ENCODE results near the gene ATRNL1.

ATRNL1 gene

GRCh38 chr10:115932099-115932498, 838.9 kb downstream of the ATRNL1 start:
- no peak for DNase-seq

- DNase-seq = no peak
Measured at GRCh38 chr10:115933098-115933497, 839.9 kb downstream of the ATRNL1 start.

GRCh38 chr10:115935731-115936130, 842.6 kb downstream of the ATRNL1 start:
- DNase-seq = no peak

GRCh38 chr10:115936926-115937767, 844.0 kb downstream of the ATRNL1 start:
- no peak for DNase-seq

GRCh38 chr10:115937768-115938056, 844.5 kb downstream of the ATRNL1 start:
- DNase-seq = no peak

- DNase-seq = no peak
Measured at GRCh38 chr10:115939101-115939854, 846.1 kb downstream of the ATRNL1 start.

GRCh38 chr10:115941361-115941771, 848.2 kb downstream of the ATRNL1 start:
- no peak for DNase-seq

GRCh38 chr10:115942101-115942500, 848.9 kb downstream of the ATRNL1 start:
- no peak for DNase-seq

- DNase-seq = no peak
Measured at GRCh38 chr10:115944538-115944937, 851.4 kb downstream of the ATRNL1 start.

GRCh38 chr10:115945701-115946445, 852.7 kb downstream of the ATRNL1 start:
- DNase-seq = no peak

GRCh38 chr10:115947104-115947503, 853.9 kb downstream of the ATRNL1 start:
- no peak for DNase-seq

- no peak for DNase-seq
Measured at GRCh38 chr10:115948465-115948864, 855.3 kb downstream of the ATRNL1 start.

GRCh38 chr10:115949282-115949844, 856.2 kb downstream of the ATRNL1 start:
- DNase-seq = no peak

GRCh38 chr10:115950320-115950719, 857.2 kb downstream of the ATRNL1 start:
- no peak for DNase-seq

GRCh38 chr10:115951242-115951641, 858.1 kb downstream of the ATRNL1 start:
- DNase-seq = no peak

GRCh38 chr10:115953281-115953680, 860.1 kb downstream of the ATRNL1 start:
- DNase-seq = no peak

GRCh38 chr10:115953968-115954367, 860.8 kb downstream of the ATRNL1 start:
- DNase-seq = no peak

GRCh38 chr10:115956225-115957011, 863.3 kb downstream of the ATRNL1 start:
- no peak for DNase-seq

- no peak for DNase-seq
Measured at GRCh38 chr10:115957012-115957399, 863.8 kb downstream of the ATRNL1 start.

GRCh38 chr10:115957786-115958442, 864.7 kb downstream of the ATRNL1 start:
- DNase-seq = no peak

- DNase-seq = no peak
Measured at GRCh38 chr10:115963848-115964247, 870.7 kb downstream of the ATRNL1 start.

GRCh38 chr10:115964827-115965226, 871.7 kb downstream of the ATRNL1 start:
- no peak for DNase-seq

All from CD4-positive, alpha-beta T cell treated with Interleukin-4 for 4 hours (primary cell).